Kidney (tissue), 14 donors: Measurements from ENCODE around the gene LMO1. TPM values are rescaled to one million over a fixed set of nuclear protein-coding genes. Genes with fewer than 3 reads are reported as not detected.

Experiments
- DNase-seq, 5 donors: peaks; one replicate each; pipeline ENCODE4 v3.0.0-alpha.2; 2013 to 2020
- FAIRE-seq: peaks from 2 replicates; lab custom pipeline; 2012; peaks lifted over from hg19 to GRCh38; lab: Jason Lieb, UNC
- H3K27ac ChIP-seq, 2 donors: one replicate each; pipeline ENCODE4 v1.7.0; 2013; ENCODE audit warnings: low read depth in 2 of 2, low read length in 2 of 2, inconsistent platforms in 1 of 2
- H3K27me3 ChIP-seq: one replicate; pipeline ENCODE4 v1.7.1; 2013; ENCODE audit warnings: low read length, inconsistent platforms; ENCODE audit not compliant: control insufficient read depth, insufficient read depth
- H3K36me3 ChIP-seq, 3 donors: one replicate each; pipeline versions ENCODE4 v1.7.0 to v1.7.1; 2013; ENCODE audit warnings: low read length in 3 of 3, control low read depth in 1 of 3, inconsistent platforms in 1 of 3; ENCODE audit not compliant: insufficient read depth in 3 of 3, control insufficient read depth in 2 of 3
- H3K4me1 ChIP-seq, 3 donors: one replicate each; pipeline versions ENCODE4 v1.7.0 to v1.7.1; 2013; ENCODE audit warnings: low read length in 3 of 3, inconsistent platforms in 1 of 3, low read depth in 1 of 3; ENCODE audit not compliant: control insufficient read depth in 2 of 3, insufficient read depth in 2 of 3
- H3K4me3 ChIP-seq, 3 donors: one replicate each; pipeline versions ENCODE4 v1.7.0 to v1.8.1; 2013; ENCODE audit warnings: low read length in 3 of 3, control low read depth in 1 of 3, inconsistent platforms in 1 of 3
- H3K9ac ChIP-seq, 3 donors: one replicate each; pipeline versions ENCODE4 v1.7.0 to v1.7.1; 2013; ENCODE audit warnings: low read length in 3 of 3, control low read depth in 1 of 3, inconsistent platforms in 1 of 3
- H3K9me3 ChIP-seq, 3 donors: one replicate each; pipeline versions ENCODE4 v1.7.0 to v1.7.1; 2013; ENCODE audit warnings: low read length in 3 of 3, control low read depth in 1 of 3, inconsistent platforms in 1 of 3; ENCODE audit not compliant: control insufficient read depth in 2 of 3, insufficient read depth in 1 of 3
- CTCF ChIP-seq: IDR thresholded peaks from 3 replicates; pipeline ENCODE4 v1.5.1; 2012; ENCODE audit warnings: mild to moderate bottlenecking, moderate library complexity, borderline replicate concordance; ENCODE audit not compliant: insufficient read depth; ENCODE audit errors: extremely low read depth
- intact Hi-C: fragments of 100-400 bp; cut with DNase I; formaldehyde crosslinking; loops from one replicate; pipeline ENCODE4 v1.11.1; 2022
- polyA plus RNA-seq: library from polyadenylated mRNA; stranded (reverse); fragments of 350-450 nt; fragmentation: Illumina TruSeq; extraction: RNeasy Lipid Tissue Mini Kit (QIAGEN cat#74804); gene quantifications from one replicate; pipeline ENCODE4 v1.2.3, GENCODE V29; 2014; ENCODE audit warnings: low read depth, low replicate concordance; ENCODE audit not compliant: insufficient read depth
- total RNA-seq: library from RNA; stranded (reverse); fragmentation: NEBNext Ultra II Directional; extraction: Animal tissue kit (Norgen Biotek cat#: 25700); gene quantifications from one replicate; pipeline ENCODE4 v1.2.1, GENCODE V29; 2021
- donor health status: control.
- donor health status: control.
- donor health status: control.
- donor health status: control.
- donor health status: control.
- donor health status: DM: yes; HTN: yes; CAD: no.
- donor health status: Normal renal cell carcinoma (clear cell type).

LMO1 gene
- total and polyA plus RNA-seq, 2 donors from 2014 or later: 0.95 TPM; not detected in 1

DNA sequence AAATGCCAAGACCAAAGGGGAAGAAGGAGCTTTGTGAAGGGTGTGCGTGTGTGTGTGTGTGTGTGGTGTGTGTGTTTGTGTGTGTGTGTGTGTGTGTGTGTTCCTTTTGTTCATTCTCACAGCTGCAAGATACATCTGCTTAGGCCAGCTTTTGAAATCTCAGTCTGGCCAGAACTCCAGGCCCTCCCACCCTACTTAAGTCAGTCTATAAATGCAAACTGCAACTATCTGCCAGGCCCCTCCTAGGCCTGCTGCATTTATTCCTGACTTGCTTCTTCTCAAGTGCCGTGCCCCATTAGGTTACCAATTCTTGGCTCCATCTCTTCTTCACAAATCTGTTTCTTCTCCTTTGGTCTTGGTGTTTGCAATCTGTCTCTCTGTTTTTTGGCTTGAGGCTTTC lies 73.2 kb downstream of the LMO1 start:
- no peak for FAIRE-seq
- intact Hi-C loops: no loop called here
- TF ChIP-seq CTCF: no peak
- no peak overlapping the region for H3K9ac ChIP-seq
- no peak for DNase-seq
- peaks cover 0 to 4% (median 0%) of the 10 kb centered on the region in 3 donors for H3K4me1 ChIP-seq
- H3K27me3 ChIP-seq: no peaks in the 10 kb centered on the region
- H3K36me3 ChIP-seq: no peaks in the 10 kb centered on the region
- no peaks in the 10 kb centered on the region for H3K9me3 ChIP-seq
- no peak overlapping the region for H3K4me3 ChIP-seq
- no peak overlapping the region for H3K27ac ChIP-seq

DNA sequence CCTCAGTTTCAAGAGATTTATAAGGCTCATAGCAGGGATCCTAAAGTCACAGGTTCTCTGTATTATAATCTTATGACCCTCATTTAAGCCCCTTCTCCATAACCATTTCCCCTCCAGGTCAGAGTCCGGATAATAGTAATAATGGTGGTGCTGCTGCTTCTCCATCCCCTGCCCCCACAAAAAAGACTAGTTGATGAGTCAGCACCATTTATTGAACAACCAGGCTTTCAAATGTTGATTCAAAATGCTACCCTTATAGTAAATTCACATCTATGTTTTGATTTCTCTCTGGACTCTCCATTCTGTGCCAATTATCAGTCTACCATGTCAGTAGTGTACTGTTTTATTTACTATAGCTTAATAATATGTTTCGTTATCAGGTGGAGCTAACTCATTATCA lies 77.2 kb downstream of the LMO1 start:
- H3K27ac ChIP-seq: no peak overlapping the region
- H3K9me3 ChIP-seq: no peaks in the 10 kb centered on the region
- no peaks in the 10 kb centered on the region for H3K36me3 ChIP-seq
- H3K9ac ChIP-seq: no peak overlapping the region
- no peaks in the 10 kb centered on the region for H3K4me1 ChIP-seq
- FAIRE-seq: no peak
- no peak overlapping the region for H3K4me3 ChIP-seq
- no peaks in the 10 kb centered on the region for H3K27me3 ChIP-seq
- intact Hi-C loops: no loop called here
- no peak for DNase-seq
- TF ChIP-seq CTCF: no peak

GRCh38 chr11:8183111-8183510 lies 80.6 kb downstream of the LMO1 start:
- FAIRE-seq (no peak), DNase-seq (no peak)
- Histone ChIP-seq H3K27me3 (no peaks in the 10 kb centered on the region), H3K9ac (no peak overlapping the region), H3K4me3 (no peak overlapping the region), H3K9me3 (no peaks in the 10 kb centered on the region), H3K36me3 (no peaks in the 10 kb centered on the region), H3K27ac (no peak overlapping the region), H3K4me1 (no peaks in the 10 kb centered on the region)
- TF ChIP-seq CTCF: no peak
- intact Hi-C loops: no loop called here

- H3K4me1 ChIP-seq: no peaks in the 10 kb centered on the region
- intact Hi-C loops: no loop called here
- H3K9me3 ChIP-seq: no peaks in the 10 kb centered on the region
- FAIRE-seq (no peak), DNase-seq (no peak)
- TF ChIP-seq CTCF: no peak
- no peak overlapping the region for H3K4me3 ChIP-seq
- no peak overlapping the region for H3K9ac ChIP-seq
- H3K27me3 ChIP-seq: no peaks in the 10 kb centered on the region
- H3K36me3 ChIP-seq: no peaks in the 10 kb centered on the region
- no peak overlapping the region for H3K27ac ChIP-seq
Measured at GRCh38 chr11:8180469-8180868, 83.2 kb downstream of the LMO1 start.
